ENCODE results near the gene IZUMO1. TPM values are rescaled to one million over a fixed set of nuclear protein-coding genes. Genes with fewer than 3 reads are reported as not detected.

Gene IZUMO1
- total and polyA plus RNA-seq, 2 of the 13 experiments (the other 11 are each of a cell fraction or from before 2014, with no cell fraction given) = 0.07 to 0.22 TPM

DNA sequence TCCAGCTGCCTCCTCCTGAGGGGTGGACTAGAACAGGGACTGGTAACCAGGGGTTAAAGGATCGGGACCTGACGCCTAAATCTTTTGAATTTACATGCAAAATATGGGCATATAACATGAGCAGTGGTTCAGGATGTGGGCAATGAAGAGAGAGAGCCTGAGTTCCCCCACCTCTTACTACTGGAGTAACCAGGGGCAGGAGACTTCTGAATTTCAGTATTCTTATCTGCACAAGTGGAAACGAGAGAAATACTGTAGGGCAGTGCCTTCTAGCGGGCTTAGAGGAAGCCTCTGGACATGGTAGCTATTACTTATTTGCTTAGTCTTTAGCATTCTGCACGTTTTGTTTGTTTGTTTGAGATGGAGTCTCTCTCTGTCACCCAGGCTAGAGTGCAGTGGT lies 37.8 kb upstream of the IZUMO1 start (continued):
- TF ChIP-seq, protein P1, sequence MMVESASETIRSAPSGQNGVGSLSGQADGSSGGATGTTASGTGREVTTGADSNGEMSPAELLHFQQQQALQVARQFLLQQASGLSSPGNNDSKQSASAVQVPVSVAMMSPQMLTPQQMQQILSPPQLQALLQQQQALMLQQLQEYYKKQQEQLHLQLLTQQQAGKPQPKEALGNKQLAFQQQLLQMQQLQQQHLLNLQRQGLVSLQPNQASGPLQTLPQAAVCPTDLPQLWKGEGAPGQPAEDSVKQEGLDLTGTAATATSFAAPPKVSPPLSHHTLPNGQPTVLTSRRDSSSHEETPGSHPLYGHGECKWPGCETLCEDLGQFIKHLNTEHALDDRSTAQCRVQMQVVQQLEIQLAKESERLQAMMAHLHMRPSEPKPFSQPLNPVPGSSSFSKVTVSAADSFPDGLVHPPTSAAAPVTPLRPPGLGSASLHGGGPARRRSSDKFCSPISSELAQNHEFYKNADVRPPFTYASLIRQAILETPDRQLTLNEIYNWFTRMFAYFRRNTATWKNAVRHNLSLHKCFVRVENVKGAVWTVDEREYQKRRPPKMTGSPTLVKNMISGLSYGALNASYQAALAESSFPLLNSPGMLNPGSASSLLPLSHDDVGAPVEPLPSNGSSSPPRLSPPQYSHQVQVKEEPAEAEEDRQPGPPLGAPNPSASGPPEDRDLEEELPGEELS (CRISPR knock-in tag; IDR thresholded peaks at IDR 0.05) = peak; percentile 35; the same call in 1 of the 2 replicates
- TF ChIP-seq, protein P2, sequence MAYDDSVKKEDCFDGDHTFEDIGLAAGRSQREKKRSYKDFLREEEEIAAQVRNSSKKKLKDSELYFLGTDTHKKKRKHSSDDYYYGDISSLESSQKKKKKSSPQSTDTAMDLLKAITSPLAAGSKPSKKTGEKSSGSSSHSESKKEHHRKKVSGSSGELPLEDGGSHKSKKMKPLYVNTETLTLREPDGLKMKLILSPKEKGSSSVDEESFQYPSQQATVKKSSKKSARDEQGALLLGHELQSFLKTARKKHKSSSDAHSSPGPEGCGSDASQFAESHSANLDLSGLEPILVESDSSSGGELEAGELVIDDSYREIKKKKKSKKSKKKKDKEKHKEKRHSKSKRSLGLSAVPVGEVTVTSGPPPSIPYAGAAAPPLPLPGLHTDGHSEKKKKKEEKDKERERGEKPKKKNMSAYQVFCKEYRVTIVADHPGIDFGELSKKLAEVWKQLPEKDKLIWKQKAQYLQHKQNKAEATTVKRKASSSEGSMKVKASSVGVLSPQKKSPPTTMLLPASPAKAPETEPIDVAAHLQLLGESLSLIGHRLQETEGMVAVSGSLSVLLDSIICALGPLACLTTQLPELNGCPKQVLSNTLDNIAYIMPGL (CRISPR knock-in tag; IDR thresholded peaks at IDR 0.05; ENCODE audit: borderline replicate concordance in 1 of 2, low read depth in 1 of 2) = peak in 1 of 2 experiments; percentile 62; a peak in 1 of 4 replicates
- 0 out of 2 replicates have a peak, but pooled peaks have one; percentile 38 for TF ChIP-seq KAT8 (CRISPR knock-in tag; IDR thresholded peaks at IDR 0.05)
- peak; percentile 85 for TF ChIP-seq BHLHE40 (IDR thresholded peaks at IDR 0.05; ENCODE audit: low read length)
- no peak for TF ChIP-seq FOXP1 (IDR thresholded peaks at IDR 0.05)
- peak; percentile 67 for TF ChIP-seq FOXP1 (CRISPR knock-in tag; IDR thresholded peaks at IDR 0.05)
- TF ChIP-seq ZNF777 (CRISPR knock-in tag; IDR thresholded peaks at IDR 0.05) = no peak
- TF ChIP-seq SAP130 (CRISPR knock-in tag; IDR thresholded peaks at IDR 0.05; ENCODE audit: low read depth) = 0 out of 2 replicates have a peak, but pooled peaks have one; percentile 29
- TF ChIP-seq, protein P3, sequence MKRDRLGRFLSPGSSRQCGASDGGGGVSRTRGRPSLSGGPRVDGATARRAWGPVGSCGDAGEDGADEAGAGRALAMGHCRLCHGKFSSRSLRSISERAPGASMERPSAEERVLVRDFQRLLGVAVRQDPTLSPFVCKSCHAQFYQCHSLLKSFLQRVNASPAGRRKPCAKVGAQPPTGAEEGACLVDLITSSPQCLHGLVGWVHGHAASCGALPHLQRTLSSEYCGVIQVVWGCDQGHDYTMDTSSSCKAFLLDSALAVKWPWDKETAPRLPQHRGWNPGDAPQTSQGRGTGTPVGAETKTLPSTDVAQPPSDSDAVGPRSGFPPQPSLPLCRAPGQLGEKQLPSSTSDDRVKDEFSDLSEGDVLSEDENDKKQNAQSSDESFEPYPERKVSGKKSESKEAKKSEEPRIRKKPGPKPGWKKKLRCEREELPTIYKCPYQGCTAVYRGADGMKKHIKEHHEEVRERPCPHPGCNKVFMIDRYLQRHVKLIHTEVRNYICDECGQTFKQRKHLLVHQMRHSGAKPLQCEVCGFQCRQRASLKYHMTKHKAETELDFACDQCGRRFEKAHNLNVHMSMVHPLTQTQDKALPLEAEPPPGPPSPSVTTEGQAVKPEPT (CRISPR knock-in tag; IDR thresholded peaks at IDR 0.05; ENCODE audit: low read depth) = peak; percentile 73; the same call in 1 of the 2 replicates
- TF ChIP-seq ZNF564 (CRISPR knock-in tag; IDR thresholded peaks at IDR 0.05) = no peak
- 0 out of 2 replicates have a peak, but pooled peaks have one; percentile 18 for TF ChIP-seq ZNF652 (CRISPR knock-in tag; IDR thresholded peaks at IDR 0.05; ENCODE audit: borderline replicate concordance, low read depth)
- peak; percentile 78; the same call in 1 of the 2 replicates for TF ChIP-seq THAP11 (CRISPR knock-in tag; IDR thresholded peaks at IDR 0.05)
- TF ChIP-seq TRIM24 (CRISPR knock-in tag; IDR thresholded peaks at IDR 0.05) = no peak
- TF ChIP-seq ZNF549 (CRISPR knock-in tag; IDR thresholded peaks at IDR 0.05) = no peak

Measured in HepG2 (cell line).